Measurements from ENCODE around the gene CNN2.

The CNN2 gene

GRCh38 chr19:1068009-1069001, 41.9 kb downstream of the CNN2 start:
- DNase-seq (ENCODE audit: insufficient read length) (no peak), FAIRE-seq (peak; percentile 81)

GRCh38 chr19:1069009-1069779, 42.8 kb downstream of the CNN2 start:
- DNase-seq (ENCODE audit: insufficient read length) = peak; percentile 62
- TF ChIP-seq TAF1 (IDR thresholded peaks at IDR 0.05; ENCODE audit: borderline replicate concordance, low read depth, low read length) (no peak), POLR2AphosphoS5 (IDR thresholded peaks at IDR 0.05; ENCODE audit: low read depth, low read length) (peak; percentile 40; the same call in 1 of the 2 replicates), POLR2A (IDR thresholded peaks at IDR 0.05; ENCODE audit: low read depth, low read length) (peak; percentile 43; the same call in 1 of the 2 replicates)
- peak; percentile 89 for FAIRE-seq

More at GRCh38 chr19:1068009-1069001, 41.9 kb downstream of the CNN2 start:
- no peak for TF ChIP-seq TAF1 (IDR thresholded peaks at IDR 0.05; ENCODE audit: borderline replicate concordance, low read depth, low read length)
- no peak; the same call in 1 of the 2 replicates for TF ChIP-seq POLR2A (IDR thresholded peaks at IDR 0.05; ENCODE audit: low read depth, low read length)

GRCh38 chr19:1070576-1070930, 44.1 kb downstream of the CNN2 start:
- FAIRE-seq (no peak), DNase-seq (ENCODE audit: insufficient read length) (no peak)

GRCh38 chr19:1070931-1071791, 44.8 kb downstream of the CNN2 start:
- DNase-seq (ENCODE audit: insufficient read length) = no peak
- no peak for FAIRE-seq
- no peak for TF ChIP-seq POLR2A (IDR thresholded peaks at IDR 0.05; ENCODE audit: low read depth, low read length)
- no peak for TF ChIP-seq TAF1 (IDR thresholded peaks at IDR 0.05; ENCODE audit: borderline replicate concordance, low read depth, low read length)
- TF ChIP-seq POLR2AphosphoS5 (IDR thresholded peaks at IDR 0.05; ENCODE audit: low read depth, low read length) = no peak

More at GRCh38 chr19:1070576-1070930, 44.1 kb downstream of the CNN2 start:
- TF ChIP-seq POLR2A (IDR thresholded peaks at IDR 0.05; ENCODE audit: low read depth, low read length) (no peak), TAF1 (IDR thresholded peaks at IDR 0.05; ENCODE audit: borderline replicate concordance, low read depth, low read length) (no peak), POLR2AphosphoS5 (IDR thresholded peaks at IDR 0.05; ENCODE audit: low read depth, low read length) (no peak)

GRCh38 chr19:1072371-1073015, 46.1 kb downstream of the CNN2 start:
- TF ChIP-seq POLR2A (IDR thresholded peaks at IDR 0.05; ENCODE audit: low read depth, low read length) (no peak), POLR2AphosphoS5 (IDR thresholded peaks at IDR 0.05; ENCODE audit: low read depth, low read length) (no peak), TAF1 (IDR thresholded peaks at IDR 0.05; ENCODE audit: borderline replicate concordance, low read depth, low read length) (no peak)
- no peak for FAIRE-seq
- DNase-seq (ENCODE audit: insufficient read length) = no peak

- FAIRE-seq (no peak), DNase-seq (ENCODE audit: insufficient read length) (no peak)
- TF ChIP-seq POLR2A (IDR thresholded peaks at IDR 0.05; ENCODE audit: low read depth, low read length) = no peak
Observed at GRCh38 chr19:1073063-1073955, 46.9 kb downstream of the CNN2 start.

- no peak for FAIRE-seq
- TF ChIP-seq POLR2AphosphoS5 (IDR thresholded peaks at IDR 0.05; ENCODE audit: low read depth, low read length) (no peak), TAF1 (IDR thresholded peaks at IDR 0.05; ENCODE audit: borderline replicate concordance, low read depth, low read length) (no peak), POLR2A (IDR thresholded peaks at IDR 0.05; ENCODE audit: low read depth, low read length) (no peak)
- no peak for DNase-seq (ENCODE audit: insufficient read length)
Observed at GRCh38 chr19:1073956-1074517, 47.6 kb downstream of the CNN2 start.

GRCh38 chr19:1074544-1075283, 48.3 kb downstream of the CNN2 start:
- TF ChIP-seq POLR2A (IDR thresholded peaks at IDR 0.05; ENCODE audit: low read depth, low read length) = no peak
- TF ChIP-seq POLR2AphosphoS5 (IDR thresholded peaks at IDR 0.05; ENCODE audit: low read depth, low read length) = no peak
- TF ChIP-seq TAF1 (IDR thresholded peaks at IDR 0.05; ENCODE audit: borderline replicate concordance, low read depth, low read length) = no peak
- DNase-seq (ENCODE audit: insufficient read length) (peak; percentile 98), FAIRE-seq (peak; percentile 84)

GRCh38 chr19:1076046-1076386, 49.6 kb downstream of the CNN2 start:
- DNase-seq (ENCODE audit: insufficient read length) (no peak), FAIRE-seq (no peak)
- no peak for TF ChIP-seq POLR2A (IDR thresholded peaks at IDR 0.05; ENCODE audit: low read depth, low read length)
- no peak for TF ChIP-seq POLR2AphosphoS5 (IDR thresholded peaks at IDR 0.05; ENCODE audit: low read depth, low read length)
- no peak for TF ChIP-seq TAF1 (IDR thresholded peaks at IDR 0.05; ENCODE audit: borderline replicate concordance, low read depth, low read length)

Data from GM12892 (cell line).